Kidney epithelial cell (primary cell): ENCODE data around the gene COPS9. TPM values are rescaled to one million over a fixed set of nuclear protein-coding genes. Genes with fewer than 3 reads are reported as not detected.

Experiments
- DNase-seq: peaks from one replicate; pipeline ENCODE4 v3.0.0-alpha.2; 2010; ENCODE audit warnings: low read depth
- H3K27me3 ChIP-seq: 2 replicates; pipeline ENCODE4 v1.6.0; 2011; ENCODE audit warnings: low read length; ENCODE audit not compliant: control insufficient read depth, insufficient read depth
- H3K36me3 ChIP-seq: 2 replicates; pipeline ENCODE4 v1.5.1; 2011; ENCODE audit warnings: low read length; ENCODE audit not compliant: control insufficient read depth, insufficient read depth
- H3K4me3 ChIP-seq: 2 replicates; pipeline ENCODE4 v1.5.1; 2011; ENCODE audit warnings: low read depth, mild to moderate bottlenecking, control low read depth, low read length
- CTCF ChIP-seq: IDR thresholded peaks from 2 replicates; pipeline ENCODE4 v1.5.1; 2011; ENCODE audit warnings: mild to moderate bottlenecking, moderate library complexity, low read length, control low read depth, inconsistent platforms; ENCODE audit not compliant: insufficient read depth, poor library complexity, severe bottlenecking
- total RNA-seq: library from RNA; depleted of rRNA; stranded (reverse); fragments of >200 nt; gene quantifications from 2 replicates; pipeline ENCODE4 v1.2.3, GENCODE V29; 2015

Gene COPS9
- total RNA-seq, 1 donor from 2014 or later, result 186 TPM

- Histone ChIP-seq H3K4me3 (no peak overlapping the region), H3K27me3 (no peaks in the 10 kb centered on the region), H3K36me3 (no peaks in the 10 kb centered on the region)
- no peak for DNase-seq
- TF ChIP-seq CTCF, result no peak
Observed at GRCh38 chr2:240161087-240161750, 25.1 kb upstream of the COPS9 start.

GRCh38 chr2:240160291-240161086 lies 24.4 kb upstream of the COPS9 start:
- no peaks in the 10 kb centered on the region for H3K27me3 ChIP-seq
- TF ChIP-seq CTCF, result no peak
- no peak overlapping the region for H3K4me3 ChIP-seq
- no peaks in the 10 kb centered on the region for H3K36me3 ChIP-seq
- DNase-seq, result no peak

- TF ChIP-seq CTCF, result no peak
- no peak overlapping the region for H3K4me3 ChIP-seq
- no peak for DNase-seq
- H3K27me3 ChIP-seq, result no peaks in the 10 kb centered on the region
- H3K36me3 ChIP-seq, result no peaks in the 10 kb centered on the region
Observed at GRCh38 chr2:240159251-240159839, 23.2 kb upstream of the COPS9 start.

- Histone ChIP-seq H3K36me3 (no peaks in the 10 kb centered on the region), H3K27me3 (peaks cover 2% of the 10 kb centered on the region), H3K4me3 (no peak overlapping the region)
- no peak for DNase-seq
- no peak for TF ChIP-seq CTCF
Observed at GRCh38 chr2:240157147-240157470, 21.0 kb upstream of the COPS9 start.

- no peak for DNase-seq
- Histone ChIP-seq H3K27me3 (peaks cover 4% of the 10 kb centered on the region), H3K4me3 (no peak overlapping the region), H3K36me3 (no peaks in the 10 kb centered on the region)
- TF ChIP-seq CTCF, result no peak
Observed at GRCh38 chr2:240156435-240157146, 20.5 kb upstream of the COPS9 start.
